GM12878 (cell line): ENCODE results near the gene ACADVL. TPM values are rescaled to one million over a fixed set of nuclear protein-coding genes. Genes with fewer than 3 reads are reported as not detected.

Experiments
- ATAC-seq: fragments of 200-7000 bp; cut with Tn5 transposase; 3 replicates; pipeline ENCODE4 v1.9.1; 2020; ENCODE audit warnings: mild to moderate bottlenecking, moderate library complexity
- BruUV-seq: library from RNA; stranded (reverse); fragments of 400-500 nt; replicated peaks from 2 replicates; lab custom pipeline; 2021; lab: Mats Ljungman, UMichigan
- CTCF ChIA-PET: fragments of 300-600 bp; sonication (Branson Sonifier 250); formaldehyde crosslinking; extraction: SDS; loops from one replicate; lab custom pipeline; 2021; ENCODE audit warnings: inconsistent platforms; lab: Yijun Ruan, JAX
- POLR2A ChIA-PET: fragments of 350-600 bp; formaldehyde crosslinking; extraction: SDS; loops from one replicate; lab custom pipeline; 2021; ENCODE audit warnings: inconsistent platforms; lab: Charles Lee
- RAD21 ChIA-PET: fragments of 300-600 bp; sonication (Branson Sonifier 250); formaldehyde crosslinking; loops from one replicate; lab custom pipeline; 2023; ENCODE audit warnings: antibody characterized with exemption; ENCODE audit not compliant: unreplicated experiment; lab: Charles Lee
- SMC1A ChIA-PET: fragments of 300-600 bp; sonication (Branson Sonifier 250); formaldehyde crosslinking; loops from one replicate; lab custom pipeline; 2023; ENCODE audit not compliant: unreplicated experiment, uncharacterized antibody; lab: Charles Lee
- DNase-seq: peaks from one replicate; pipeline ENCODE4 v3.0.0-alpha.2; 2011; ENCODE audit warnings: low read depth, low spot score
- FAIRE-seq: peaks from 3 replicates; lab custom pipeline; 2011; peaks lifted over from hg19 to GRCh38; lab: Jason Lieb, UNC
- H2AFZ ChIP-seq: 2 replicates; pipeline ENCODE4 v1.6.0; 2011; ENCODE audit warnings: low read depth, low read length, control low read depth; ENCODE audit not compliant: control insufficient read depth
- H3K27ac ChIP-seq: 2 replicates; pipeline ENCODE4 v1.5.1; 2011; ENCODE audit warnings: control low read depth; ENCODE audit not compliant: control insufficient read depth, insufficient read depth
- H3K27me3 ChIP-seq, 2 experiments: replicated peaks in 1 of 2; 2 replicates each; pipeline versions ENCODE4 v1.6.0 to v1.6.1; 2011; ENCODE audit warnings: low read length in 1 of 2; ENCODE audit not compliant: control insufficient read depth in 2 of 2, insufficient read depth in 2 of 2
- H3K36me3 ChIP-seq, 2 experiments: 2 replicates each; pipeline ENCODE4 v1.5.1; 2011; ENCODE audit warnings: low read length in 1 of 2; ENCODE audit not compliant: control insufficient read depth in 2 of 2, insufficient read depth in 2 of 2
- H3K4me1 ChIP-seq: 2 replicates; pipeline ENCODE4 v1.6.1; 2011; ENCODE audit warnings: mild to moderate bottlenecking, low read length, moderate library complexity, mixed read lengths; ENCODE audit not compliant: control insufficient read depth, insufficient read depth
- H3K4me2 ChIP-seq: 2 replicates; pipeline ENCODE4 v1.6.0; 2011; ENCODE audit warnings: control low read depth; ENCODE audit not compliant: control insufficient read depth, insufficient read depth
- H3K4me3 ChIP-seq: fragments of 200-600 bp; sonication (generic); 2 replicates; pipeline ENCODE4 v1.5.1; 2016
- H3K79me2 ChIP-seq: 2 replicates; pipeline ENCODE4 v1.6.0; 2011; ENCODE audit warnings: low read length; ENCODE audit not compliant: control insufficient read depth, insufficient read depth
- H3K9ac ChIP-seq: 2 replicates; pipeline ENCODE4 v1.8.0; 2011; ENCODE audit warnings: low read length, control low read depth, mixed read lengths; ENCODE audit not compliant: control insufficient read depth, insufficient read depth
- H3K9me3 ChIP-seq: replicated peaks from 3 replicates; pipeline ENCODE4 v1.5.1; 2011; ENCODE audit warnings: mild to moderate bottlenecking, low read length; ENCODE audit not compliant: control insufficient read depth, insufficient read depth
- H4K20me1 ChIP-seq: 2 replicates; pipeline ENCODE4 v1.6.0; 2011; ENCODE audit not compliant: control insufficient read depth, insufficient read depth
- ASH2L ChIP-seq: fragments of 300-600, 200-600 bp; sonication (generic); IDR thresholded peaks from 2 replicates; pipeline ENCODE4 v1.6.1; 2017; ENCODE audit warnings: low read depth, mild to moderate bottlenecking, borderline replicate concordance
- BCL3 ChIP-seq: IDR thresholded peaks from 2 replicates; pipeline ENCODE4 v1.6.1; 2011; ENCODE audit warnings: borderline replicate concordance, low read depth, mild to moderate bottlenecking, moderate library complexity, low read length; ENCODE audit not compliant: insufficient read depth, poor library complexity, severe bottlenecking
- CREB1 ChIP-seq: IDR thresholded peaks from 2 replicates; pipeline ENCODE4 v1.6.1; 2012; ENCODE audit warnings: low read depth, mild to moderate bottlenecking, inconsistent platforms
- ETV6 ChIP-seq, 2 experiments: fragments of 450-650 bp in 1 of 2; IDR thresholded peaks in 1 of 2; conservative IDR thresholded peaks in 1 of 2; 2 replicates each; pipeline ENCODE4 v1.6.1; 2014; ENCODE audit warnings: antibody characterized with exemption in 1 of 2, borderline replicate concordance in 1 of 2, low read depth in 1 of 2, mild to moderate bottlenecking in 1 of 2, moderate library complexity in 1 of 2
- FOXM1 ChIP-seq: IDR thresholded peaks from 2 replicates; pipeline ENCODE4 v1.6.1; 2012; ENCODE audit warnings: low read depth, mild to moderate bottlenecking, inconsistent platforms, low read length, moderate library complexity
- IRF5 ChIP-seq: fragments of 450-650 bp; IDR thresholded peaks from 2 replicates; pipeline ENCODE4 v1.6.1; 2017; ENCODE audit warnings: borderline replicate concordance
- NR2C2 ChIP-seq: IDR thresholded peaks from 2 replicates; pipeline ENCODE4 v1.6.1; 2011; ENCODE audit warnings: borderline replicate concordance, low read depth; ENCODE audit not compliant: control insufficient read depth, insufficient read length
- PRDM15 ChIP-seq: fragments of 450-650 bp; formaldehyde crosslinking; IDR thresholded peaks from 2 replicates; pipeline ENCODE4 v1.4.0; 2020; ENCODE audit warnings: mild to moderate bottlenecking, moderate library complexity
- SMC3 ChIP-seq: IDR thresholded peaks from 2 replicates; pipeline ENCODE4 v1.6.1; 2011; ENCODE audit warnings: low read length, improper control_type of control experiment, borderline replicate concordance
- SPI1 ChIP-seq: IDR thresholded peaks from 2 replicates; pipeline ENCODE4 v1.6.1; 2011; ENCODE audit warnings: low read depth, mild to moderate bottlenecking, low read length, moderate library complexity, borderline replicate concordance; ENCODE audit not compliant: insufficient read depth
- WRNIP1 ChIP-seq: IDR thresholded peaks from 2 replicates; pipeline ENCODE4 v1.6.1; 2011; ENCODE audit warnings: low read depth, low read length, improper control_type of control experiment, borderline replicate concordance
- WGBS: methylation state at CpG from one replicate; pipeline ENCODE4 v1.1.6; 2016; ENCODE audit warnings: low lambda C conversion rate; ENCODE audit not compliant: insufficient replicate concordance, insufficient coverage; ENCODE audit errors: missing lambda C conversion rate; 5-methylcytosine and 5-hydroxymethylcytosine counted together
- in situ Hi-C: fragments of 300-500 bp; cut with MboI; formaldehyde crosslinking; loops from 9 replicates; pipeline ENCODE4 v1.14.3; 2018; ENCODE audit warnings: mixed read lengths
- intact Hi-C: fragments of 100-400 bp; cut with micrococcal nuclease; formaldehyde crosslinking; loops from one replicate; pipeline ENCODE4 v1.14.2; 2022; ENCODE audit not compliant: unreplicated experiment
- polyA plus RNA-seq, 11 experiments: library from polyadenylated mRNA; depleted of rRNA in 4 of 11; unstranded in 6 of 11; stranded (reverse) in 5 of 11; fragments of >200 nt; fragmentation: Nextera tagmentation in 4 of 11; fragmentation: Illumina TruSeq in 1 of 11; extraction: Ambion mirVana in 4 of 11; extraction: Trizol in 1 of 11; gene quantifications; 1 replicate in 1 of 11; 2 replicates in 10 of 11; pipeline versions ENCODE4 v1.2.1 to v1.2.3, GENCODE V29; 2011 to 2016; ENCODE audit warnings: inconsistent platforms in 2 of 11, missing spikeins in 2 of 11, low read depth in 1 of 11
- total RNA-seq, 4 experiments: library from RNA; depleted of rRNA in 3 of 4; stranded (reverse); fragments of >200 nt in 3 of 4; fragmentation: Illumina TruSeq in 1 of 4; extraction: Trizol in 1 of 4; gene quantifications; 2 replicates each; pipeline versions ENCODE4 v1.2.1 to v1.2.3, GENCODE V29; 2013 to 2021

Gene ACADVL
- total and polyA plus RNA-seq, 10 of the 15 experiments (the other 5 are each of a cell fraction or from before 2014, with no cell fraction given) = 25.4 to 232 (median 180) TPM

GRCh38 chr17:7176841-7177190, 42.9 kb upstream of the ACADVL start:
- no peak overlapping the region for H2AFZ ChIP-seq
- intact Hi-C loops = loop anchor here (2.0 to 10.0 kb wide), 2 partner anchors 130 to 262 kb away; no protein-coding TSS in a partner anchor
- H3K4me3 ChIP-seq = no peak overlapping the region
- in situ Hi-C loops = no loop called here
- POLR2A ChIA-PET = no interaction called here
- ATAC-seq = no peak
- H3K9me3 ChIP-seq = no peaks in the 10 kb centered on the region; the same call in 2 of the 3 replicates
- BruUV-seq = no TSS peak
- H3K9ac ChIP-seq = no peak overlapping the region
- WGBS = 18% methylated on average over 5 of the region's 17 CpGs
- FAIRE-seq = no peak
- no peak overlapping the region for H3K27ac ChIP-seq
- no peaks in the 10 kb centered on the region for H3K79me2 ChIP-seq
- SMC1A ChIA-PET = interaction anchor here (0.8 to 2.6 kb wide), 3 partner anchors 9 to 131 kb away, joined by 3 to 14 read pairs (median 7); no protein-coding TSS in a partner anchor
- TF ChIP-seq SMC3 (no peak), CREB1 (no peak), BCL3 (no peak), FOXM1 (no peak), WRNIP1 (no peak), IRF5 (no peak), SPI1 (no peak), NR2C2 (no peak), PRDM15 (CRISPR knock-in tag) (no peak), ASH2L (no peak), ETV6 (conservative IDR thresholded peaks at IDR 0.05 in 1 of 2, IDR thresholded peaks at IDR 0.05 in 1 of 2; ENCODE audit: borderline replicate concordance in 1 of 2, low read depth in 1 of 2) (no peak)
- no peaks in the 10 kb centered on the region for H3K36me3 ChIP-seq
- no peaks in the 10 kb centered on the region for H4K20me1 ChIP-seq
- no peak overlapping the region for H3K4me2 ChIP-seq
- CTCF ChIA-PET = interaction anchor here (0.8 to 3.5 kb wide), 13 partner anchors 9 to 333 kb away, joined by 3 to 34 read pairs (median 6); no protein-coding TSS in a partner anchor
- DNase-seq = no peak
- H3K27me3 ChIP-seq = peaks cover 2 to 6% of the 10 kb centered on the region in 2 experiments; a peak in 3 of 4 replicates
- RAD21 ChIA-PET = interaction anchor here (0.9 to 2.7 kb wide), 7 partner anchors 37 to 266 kb away, joined by 4 to 14 read pairs (median 4); no protein-coding TSS in a partner anchor
- peaks cover 6% of the 10 kb centered on the region for H3K4me1 ChIP-seq
